ENCODE measurements around the gene CZIB. TPM values are rescaled to one million over a fixed set of nuclear protein-coding genes. Genes with fewer than 3 reads are reported as not detected.

The CZIB gene
- total RNA-seq, 1 experiment from 2014 or later: 43.1 TPM

GRCh38 chr1:53260631-53261247 is 40.3 kb upstream of the CZIB start:
- POLR2A ChIA-PET: no interaction called here
- RAD21 ChIA-PET (ENCODE audit: low non-redundant PET in 1 of 2, low total read pairs in 2 of 2, uncharacterized antibody in 2 of 2, unreplicated experiment in 2 of 2): no interaction called here
- Histone ChIP-seq H4K20me1 (ENCODE audit: insufficient read depth) (no peaks in the 10 kb centered on the region), H3K4me3 (replicated peaks in 1 of 2; ENCODE audit: low read depth in 1 of 2, low read length in 2 of 2) (no peak overlapping the region), H3K79me2 (ENCODE audit: insufficient read depth, low read length) (no peaks in the 10 kb centered on the region), H3K27ac (ENCODE audit: low read depth, low read length) (no peak overlapping the region), H3K9ac (ENCODE audit: low read length) (no peak overlapping the region), H3K4me1 (ENCODE audit: control insufficient read depth in 1 of 2, insufficient read depth in 2 of 2, low read length in 2 of 2) (no peaks in the 10 kb centered on the region), H3K9me2 (ENCODE audit: insufficient read depth) (no peaks in the 10 kb centered on the region), H3K9me3 (ENCODE audit: control insufficient read depth in 1 of 2, insufficient read depth in 1 of 2, low read depth in 1 of 2, low read length in 2 of 2) (no peaks in the 10 kb centered on the region), H3K27me3 (ENCODE audit: insufficient read depth, low read length) (no peaks in the 10 kb centered on the region), H2AFZ (ENCODE audit: low read depth, low read length, poor library complexity, severe bottlenecking) (no peak overlapping the region), H3K36me3 (ENCODE audit: control insufficient read depth in 1 of 2, insufficient read depth in 2 of 2, low read length in 2 of 2) (peaks cover 41 to 80% of the 10 kb centered on the region in 2 experiments; a peak in 3 of 4 replicates), H3K4me2 (ENCODE audit: low read length) (no peak overlapping the region)
- DNase-seq (ENCODE audit: low read depth, low spot score): no peak
- CTCF ChIA-PET: interaction anchor here (1.2 kb wide), 1 partner anchor 132 kb away, joined by 3 read pairs; no protein-coding TSS in a partner anchor
- TF ChIP-seq ZFX (IDR thresholded peaks at IDR 0.05) (no peak), ATF3 (IDR thresholded peaks at IDR 0.05) (no peak), MAX (IDR thresholded peaks at IDR 0.05) (no peak), YY1 (IDR thresholded peaks at IDR 0.05; ENCODE audit: extremely low read depth, insufficient replicate concordance, low read depth, low read length) (no peak), ELF1 (IDR thresholded peaks at IDR 0.05; ENCODE audit: borderline replicate concordance, low read depth) (no peak), EGR1 (IDR thresholded peaks at IDR 0.05; ENCODE audit: low read depth) (no peak), EZH2phosphoT487 (IDR thresholded peaks at IDR 0.05; ENCODE audit: borderline replicate concordance) (no peak), RAD21 (IDR thresholded peaks at IDR 0.05; ENCODE audit: low read depth) (no peak), POLR2A (IDR thresholded peaks at IDR 0.05; ENCODE audit: borderline replicate concordance, extremely low read depth, insufficient read depth, insufficient read length) (no peak), ZBTB33 (IDR thresholded peaks at IDR 0.05; ENCODE audit: extremely low read depth, insufficient replicate concordance, low read length) (no peak), SIN3A (IDR thresholded peaks at IDR 0.05; ENCODE audit: low read depth) (no peak), JUND (IDR thresholded peaks at IDR 0.05) (no peak), ZNF274 (IDR thresholded peaks at IDR 0.05; ENCODE audit: low read depth, low read length) (no peak)
- ATAC-seq: no peak
- BruUV-seq (replicated peaks): no TSS peak
- intact Hi-C loops (cut with micrococcal nuclease): no loop called here

All from HCT116 (cell line).